Esophagus squamous epithelium (tissue), 4 donors: ENCODE results near the gene GADD45A.

Experiments
- POLR2A ChIP-seq, 4 donors: fragments of 450-650 bp; IDR thresholded peaks; one replicate each; pipeline ENCODE4 v1.6.1; 2017; ENCODE audit warnings: antibody characterized with exemption in 4 of 4, mild to moderate bottlenecking in 4 of 4, moderate library complexity in 3 of 4
- TF ChIP-seq, protein P1 (sequence below), 6 experiments: fragments of 450-650 bp in 4 of 6; fragments of 200-600 bp in 2 of 6; sonication (generic) in 2 of 6; IDR thresholded peaks; one replicate each; pipeline ENCODE4 v1.5.1; 2016 to 2019; ENCODE audit warnings: antibody characterized with exemption in 6 of 6, mild to moderate bottlenecking in 4 of 6, moderate library complexity in 4 of 6

DNA sequence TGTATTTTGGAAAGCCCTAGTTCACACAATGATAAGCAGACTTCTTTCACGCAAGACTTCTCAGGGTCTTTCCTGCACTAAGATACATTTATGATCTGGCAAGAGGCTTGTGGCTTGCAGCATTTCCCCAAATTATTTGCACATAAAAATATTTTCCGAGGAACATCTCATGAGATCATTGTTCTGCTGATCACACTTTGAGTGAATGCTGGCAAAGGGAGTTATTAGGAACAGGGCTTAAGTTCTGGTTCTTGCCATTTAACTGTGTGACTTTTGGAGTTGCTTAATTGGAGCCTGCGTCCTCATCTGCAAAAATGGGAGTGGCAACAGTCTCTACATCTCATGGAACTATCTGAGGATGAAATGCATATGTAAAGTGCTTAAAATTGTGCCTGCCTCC lies 50.2 kb downstream of the GADD45A start:
- TF ChIP-seq, protein P1, sequence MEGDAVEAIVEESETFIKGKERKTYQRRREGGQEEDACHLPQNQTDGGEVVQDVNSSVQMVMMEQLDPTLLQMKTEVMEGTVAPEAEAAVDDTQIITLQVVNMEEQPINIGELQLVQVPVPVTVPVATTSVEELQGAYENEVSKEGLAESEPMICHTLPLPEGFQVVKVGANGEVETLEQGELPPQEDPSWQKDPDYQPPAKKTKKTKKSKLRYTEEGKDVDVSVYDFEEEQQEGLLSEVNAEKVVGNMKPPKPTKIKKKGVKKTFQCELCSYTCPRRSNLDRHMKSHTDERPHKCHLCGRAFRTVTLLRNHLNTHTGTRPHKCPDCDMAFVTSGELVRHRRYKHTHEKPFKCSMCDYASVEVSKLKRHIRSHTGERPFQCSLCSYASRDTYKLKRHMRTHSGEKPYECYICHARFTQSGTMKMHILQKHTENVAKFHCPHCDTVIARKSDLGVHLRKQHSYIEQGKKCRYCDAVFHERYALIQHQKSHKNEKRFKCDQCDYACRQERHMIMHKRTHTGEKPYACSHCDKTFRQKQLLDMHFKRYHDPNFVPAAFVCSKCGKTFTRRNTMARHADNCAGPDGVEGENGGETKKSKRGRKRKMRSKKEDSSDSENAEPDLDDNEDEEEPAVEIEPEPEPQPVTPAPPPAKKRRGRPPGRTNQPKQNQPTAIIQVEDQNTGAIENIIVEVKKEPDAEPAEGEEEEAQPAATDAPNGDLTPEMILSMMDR (IDR thresholded peaks at IDR 0.05) = no peak
- no peak for TF ChIP-seq POLR2A (IDR thresholded peaks at IDR 0.05)
